PC-3 (cell line): ENCODE measurements around the gene C11orf58. TPM values are rescaled to one million over a fixed set of nuclear protein-coding genes. Genes with fewer than 3 reads are reported as not detected.

Experiments
- ATAC-seq: fragments of 200-7000 bp; cut with Tn5 transposase; 2 replicates; pipeline ENCODE4 v1.9.1; 2020; ENCODE audit warnings: mild to moderate bottlenecking, moderate library complexity
- BruUV-seq: library from RNA; stranded (reverse); fragments of 400-500 nt; replicated peaks from 2 replicates; lab custom pipeline; 2021; lab: Mats Ljungman, UMichigan
- CTCF ChIA-PET: fragments of 300-600 bp; sonication (Branson Sonifier 250); formaldehyde crosslinking; loops from one replicate; lab custom pipeline; 2022; ENCODE audit warnings: antibody characterized with exemption; lab: Charles Lee
- POLR2A ChIA-PET: fragments of 300-600 bp; sonication (Branson Sonifier 250); formaldehyde crosslinking; loops from one replicate; lab custom pipeline; 2022; ENCODE audit warnings: antibody characterized with exemption; ENCODE audit not compliant: unreplicated experiment; lab: Charles Lee
- DNase-seq: peaks from one replicate; pipeline ENCODE4 v3.0.0-alpha.2; 2015
- H2AFZ ChIP-seq: fragments of 300-600 bp; sonication (generic); 2 replicates; pipeline ENCODE4 v1.6.0; 2016; ENCODE audit warnings: antibody characterized with exemption, low read length
- H3F3A ChIP-seq: fragments of 300-600 bp; sonication (generic); one replicate; pipeline ENCODE4 v1.6.0; 2017; ENCODE audit warnings: antibody characterized with exemption, low read length, control low read depth, mild to moderate bottlenecking; ENCODE audit not compliant: unreplicated experiment
- H3K27ac ChIP-seq: fragments of 300-600 bp; sonication (generic); 2 replicates; pipeline ENCODE4 v1.5.1; 2016; ENCODE audit warnings: mild to moderate bottlenecking, low read length
- H3K27me3 ChIP-seq: fragments of 300-600 bp; sonication (generic); 2 replicates; pipeline ENCODE4 v1.6.1; 2016; ENCODE audit warnings: low read length, mixed read lengths
- H3K36me3 ChIP-seq: fragments of 300-600 bp; sonication (generic); 2 replicates; pipeline ENCODE4 v1.6.1; 2016; ENCODE audit warnings: low read depth, mixed run types, low read length, mixed read lengths
- H3K4me1 ChIP-seq: fragments of 300-600 bp; sonication (generic); 2 replicates; pipeline ENCODE4 v1.5.1; 2016; ENCODE audit warnings: low read length; ENCODE audit not compliant: insufficient read depth
- H3K4me2 ChIP-seq: fragments of 300-600 bp; sonication (generic); 2 replicates; pipeline ENCODE4 v1.6.0; 2016; ENCODE audit warnings: low read length
- H3K4me3 ChIP-seq: fragments of 300-600 bp; sonication (generic); 2 replicates; pipeline ENCODE4 v1.5.1; 2016; ENCODE audit warnings: mild to moderate bottlenecking, low read length, mixed read lengths
- H3K79me2 ChIP-seq: fragments of 300-600 bp; sonication (generic); 2 replicates; pipeline ENCODE4 v1.6.1; 2017; ENCODE audit warnings: low read length, mixed read lengths
- H3K9ac ChIP-seq: fragments of 300-600 bp; sonication (generic); 2 replicates; pipeline ENCODE4 v1.6.0; 2016; ENCODE audit warnings: mild to moderate bottlenecking, low read length
- H3K9me2 ChIP-seq: fragments of 300-600 bp; sonication (generic); replicated peaks from 2 replicates; pipeline ENCODE4 v1.6.1; 2016; ENCODE audit warnings: mixed run types, low read length, mixed read lengths
- H3K9me3 ChIP-seq: fragments of 300-600 bp; sonication (generic); 2 replicates; pipeline ENCODE4 v1.6.1; 2016; ENCODE audit warnings: low read length, mixed read lengths
- H4K20me1 ChIP-seq: fragments of 300-600 bp; sonication (generic); 2 replicates; pipeline ENCODE4 v1.6.1; 2016; ENCODE audit warnings: low read length, mixed read lengths
- EZH2 ChIP-seq: fragments of 300-600 bp; sonication (generic); IDR thresholded peaks from one replicate; pipeline ENCODE4 v1.6.1; 2017; ENCODE audit warnings: antibody characterized with exemption, mild to moderate bottlenecking, low read length; ENCODE audit not compliant: unreplicated experiment
- EZH2phosphoT487 ChIP-seq: fragments of 300-600 bp; sonication (generic); IDR thresholded peaks from 2 replicates; pipeline ENCODE4 v1.6.1; 2018; ENCODE audit warnings: mild to moderate bottlenecking, antibody characterized with exemption, low read length, borderline replicate concordance
- intact Hi-C: fragments of 100-400 bp; cut with micrococcal nuclease; formaldehyde crosslinking; loops from 2 replicates; pipeline ENCODE4 v1.9.0; 2023
- total RNA-seq: library from RNA; depleted of rRNA; stranded (reverse); fragments of >200 nt; gene quantifications from 2 replicates; pipeline ENCODE4 v1.2.3, GENCODE V29; 2014
- TF ChIP-seq, protein P1 (sequence below): fragments of 300-600 bp; sonication (generic); conservative IDR thresholded peaks from 2 replicates; pipeline ENCODE4 v1.5.1; 2017; ENCODE audit warnings: antibody characterized with exemption, low read depth, mild to moderate bottlenecking, low read length

Gene C11orf58
- total RNA-seq, 1 experiment from 2014 or later = 157 TPM

DNA sequence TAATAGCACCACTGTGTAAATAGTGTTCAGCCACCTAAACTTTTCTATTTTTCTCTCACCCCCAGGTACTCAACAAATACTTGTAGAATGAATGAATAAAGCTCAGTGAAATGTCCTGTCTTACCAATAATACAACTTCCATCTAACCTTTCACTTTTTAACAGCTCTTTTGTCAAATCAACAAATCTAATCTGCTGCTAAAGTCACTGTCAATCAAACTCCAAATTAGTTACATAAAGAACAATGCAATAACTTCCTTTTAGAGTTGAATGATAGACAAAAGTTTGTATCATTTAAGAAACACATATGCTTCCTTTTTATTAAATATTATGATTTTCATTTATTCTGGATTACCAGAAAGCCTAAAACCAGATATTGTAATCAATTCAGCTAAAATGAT is 34.7 kb upstream of the C11orf58 start:
- Histone ChIP-seq H3K79me2 (no peaks in the 10 kb centered on the region), H3K4me3 (no peak overlapping the region), H3K36me3 (no peaks in the 10 kb centered on the region), H3K27ac (no peak overlapping the region), H3K9me3 (no peaks in the 10 kb centered on the region), H3F3A (no peaks in the 10 kb centered on the region), H3K4me1 (no peaks in the 10 kb centered on the region), H3K9me2 (no peaks in the 10 kb centered on the region), H3K4me2 (no peak overlapping the region), H4K20me1 (no peaks in the 10 kb centered on the region), H2AFZ (no peak overlapping the region), H3K9ac (no peak overlapping the region), H3K27me3 (peaks cover 35% of the 10 kb centered on the region)
- ATAC-seq (no peak), DNase-seq (no peak)
- ChIA-PET POLR2A (no interaction called here), CTCF (no interaction called here)
- no TSS peak for BruUV-seq
- no peak for TF ChIP-seq EZH2
- TF ChIP-seq, protein P1, sequence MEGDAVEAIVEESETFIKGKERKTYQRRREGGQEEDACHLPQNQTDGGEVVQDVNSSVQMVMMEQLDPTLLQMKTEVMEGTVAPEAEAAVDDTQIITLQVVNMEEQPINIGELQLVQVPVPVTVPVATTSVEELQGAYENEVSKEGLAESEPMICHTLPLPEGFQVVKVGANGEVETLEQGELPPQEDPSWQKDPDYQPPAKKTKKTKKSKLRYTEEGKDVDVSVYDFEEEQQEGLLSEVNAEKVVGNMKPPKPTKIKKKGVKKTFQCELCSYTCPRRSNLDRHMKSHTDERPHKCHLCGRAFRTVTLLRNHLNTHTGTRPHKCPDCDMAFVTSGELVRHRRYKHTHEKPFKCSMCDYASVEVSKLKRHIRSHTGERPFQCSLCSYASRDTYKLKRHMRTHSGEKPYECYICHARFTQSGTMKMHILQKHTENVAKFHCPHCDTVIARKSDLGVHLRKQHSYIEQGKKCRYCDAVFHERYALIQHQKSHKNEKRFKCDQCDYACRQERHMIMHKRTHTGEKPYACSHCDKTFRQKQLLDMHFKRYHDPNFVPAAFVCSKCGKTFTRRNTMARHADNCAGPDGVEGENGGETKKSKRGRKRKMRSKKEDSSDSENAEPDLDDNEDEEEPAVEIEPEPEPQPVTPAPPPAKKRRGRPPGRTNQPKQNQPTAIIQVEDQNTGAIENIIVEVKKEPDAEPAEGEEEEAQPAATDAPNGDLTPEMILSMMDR = no peak
- no peak for TF ChIP-seq EZH2phosphoT487
- intact Hi-C loops = no loop called here

DNA sequence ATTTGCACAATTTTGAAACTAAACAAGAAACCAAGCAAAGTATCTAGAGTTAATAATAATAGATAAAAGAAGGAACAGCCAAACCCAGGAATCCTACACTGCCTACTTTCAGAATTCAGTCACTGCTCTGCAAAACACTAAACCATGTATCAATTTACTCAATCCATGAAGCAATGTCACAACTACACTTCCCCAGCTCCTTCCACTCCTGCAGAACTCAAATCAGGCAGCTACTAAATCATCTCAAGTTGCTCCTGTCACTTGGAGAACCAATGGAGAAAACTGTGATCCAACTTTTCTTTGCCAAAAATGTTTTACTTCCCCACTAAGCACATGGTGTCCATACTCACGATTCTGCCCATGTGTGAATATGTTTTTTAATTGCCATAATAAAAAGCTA is 24.9 kb upstream of the C11orf58 start:
- POLR2A ChIA-PET = no interaction called here
- TF ChIP-seq EZH2 (no peak), EZH2phosphoT487 (no peak)
- TF ChIP-seq, protein P1 = no peak
- no peak overlapping the region for H3K4me3 ChIP-seq
- H4K20me1 ChIP-seq = no peaks in the 10 kb centered on the region
- H3F3A ChIP-seq = no peaks in the 10 kb centered on the region
- H2AFZ ChIP-seq = no peak overlapping the region
- ATAC-seq = no peak
- no TSS peak for BruUV-seq
- no peaks in the 10 kb centered on the region for H3K27me3 ChIP-seq
- CTCF ChIA-PET = no interaction called here
- no peak overlapping the region for H3K27ac ChIP-seq
- H3K4me2 ChIP-seq = no peak overlapping the region
- no peak for DNase-seq
- H3K9me3 ChIP-seq = no peaks in the 10 kb centered on the region
- no peaks in the 10 kb centered on the region for H3K36me3 ChIP-seq
- no peak overlapping the region for H3K9ac ChIP-seq
- H3K9me2 ChIP-seq = no peaks in the 10 kb centered on the region
- intact Hi-C loops = no loop called here
- no peaks in the 10 kb centered on the region for H3K79me2 ChIP-seq
- H3K4me1 ChIP-seq = no peaks in the 10 kb centered on the region

DNA sequence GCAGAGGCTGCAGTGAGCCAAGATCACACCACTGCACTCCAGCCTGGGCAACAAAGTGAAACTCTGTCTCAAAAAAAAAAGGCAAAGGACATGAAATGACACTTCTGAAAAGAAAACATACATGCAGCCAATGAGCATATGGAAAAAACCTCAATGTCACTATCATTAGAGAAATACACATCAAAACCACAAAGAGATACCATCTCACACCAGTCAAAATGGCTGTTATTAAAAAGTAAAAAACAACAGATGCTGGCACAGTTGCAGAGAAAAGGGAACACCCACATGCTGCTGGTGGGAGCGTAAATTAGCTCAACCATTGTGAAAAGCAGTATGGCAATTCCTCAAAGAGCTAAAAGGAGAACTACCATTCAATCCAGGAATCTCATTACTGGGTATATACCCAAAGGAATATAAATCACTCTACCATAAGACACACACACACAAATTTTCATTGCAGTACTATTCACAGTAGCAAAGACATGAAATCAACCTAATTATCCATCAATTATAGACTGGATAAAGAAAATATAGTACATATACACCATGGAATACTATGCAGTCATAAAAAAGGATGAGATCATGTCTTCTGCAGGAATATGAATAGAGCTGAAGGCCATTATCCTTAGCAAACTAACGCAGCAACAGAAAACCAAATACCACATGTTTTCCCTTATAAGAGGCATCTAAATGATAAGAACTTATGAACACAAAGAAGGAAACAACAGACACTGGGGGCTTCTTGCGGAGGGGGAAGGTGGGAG is 15.7 kb upstream of the C11orf58 start:
- Histone ChIP-seq H3K4me3 (no peak overlapping the region), H3K27me3 (no peaks in the 10 kb centered on the region), H3K4me2 (no peak overlapping the region), H3K27ac (no peak overlapping the region), H2AFZ (no peak overlapping the region), H3K9me2 (no peaks in the 10 kb centered on the region), H3K9me3 (no peaks in the 10 kb centered on the region), H3K9ac (no peak overlapping the region), H3K79me2 (no peaks in the 10 kb centered on the region), H3K4me1 (no peaks in the 10 kb centered on the region), H3K36me3 (no peaks in the 10 kb centered on the region), H3F3A (no peaks in the 10 kb centered on the region), H4K20me1 (no peaks in the 10 kb centered on the region)
- BruUV-seq = no TSS peak
- DNase-seq (no peak), ATAC-seq (no peak)
- CTCF ChIA-PET = no interaction called here
- intact Hi-C loops = no loop called here
- POLR2A ChIA-PET = no interaction called here
- TF ChIP-seq, protein P1 = no peak
- TF ChIP-seq EZH2phosphoT487 = no peak
- no peak for TF ChIP-seq EZH2
